HG03159 (cell line): Measurements from ENCODE around the gene ZBTB4.

Experiments used
- ATAC-seq: cut with Tn5 transposase; IDR thresholded peaks from one replicate; pipeline ENCODE4 v1.9.1; 2021; ENCODE audit warnings: mild to moderate bottlenecking, moderate library complexity; ENCODE audit not compliant: unreplicated experiment

Gene ZBTB4

GRCh38 chr17:7426203-7426863, 53.1 kb downstream of the ZBTB4 start:
- ATAC-seq: no peak

GRCh38 chr17:7425756-7426155, 53.7 kb downstream of the ZBTB4 start:
- no peak for ATAC-seq

- no peak for ATAC-seq
Observed at GRCh38 chr17:7425316-7425715, 54.1 kb downstream of the ZBTB4 start, which contains the start of gene SPEM2. SPEM2 (plus strand) TSS chr17:7425616; CDS start chr17:7425689, 73 bp downstream.

- ATAC-seq: no peak
Observed at GRCh38 chr17:7423679-7424078, 55.8 kb downstream of the ZBTB4 start.

- no peak for ATAC-seq
Observed at GRCh38 chr17:7421186-7421585, 58.2 kb downstream of the ZBTB4 start.

GRCh38 chr17:7419819-7420610, 59.4 kb downstream of the ZBTB4 start, which contains the start of gene SPEM1:
SPEM1 (plus strand) TSS chr17:7420324; CDS start chr17:7420385, 61 bp downstream.
- no peak for ATAC-seq

GRCh38 chr17:7418472-7419152, 60.8 kb downstream of the ZBTB4 start:
- no peak for ATAC-seq

GRCh38 chr17:7417056-7417655, 62.3 kb downstream of the ZBTB4 start:
- no peak for ATAC-seq

- ATAC-seq: no peak
Observed at GRCh38 chr17:7416323-7416722, 63.1 kb downstream of the ZBTB4 start.

- ATAC-seq: no peak
Observed at GRCh38 chr17:7415784-7416183, 63.6 kb downstream of the ZBTB4 start.

GRCh38 chr17:7414837-7415236, 64.6 kb downstream of the ZBTB4 start:
- no peak for ATAC-seq

GRCh38 chr17:7413346-7413985, 66.0 kb downstream of the ZBTB4 start:
- no peak for ATAC-seq

GRCh38 chr17:7411427-7411750, 68.0 kb downstream of the ZBTB4 start:
- no peak for ATAC-seq

- ATAC-seq: no peak
Observed at GRCh38 chr17:7410634-7411426, 68.6 kb downstream of the ZBTB4 start.

- no peak for ATAC-seq
Observed at GRCh38 chr17:7409716-7410115, 69.7 kb downstream of the ZBTB4 start.
